DMS79 treated with DMSO at 0.1 percent for 48 hours (cell line): ENCODE results near the gene VPS41.

Experiments
- DNase-seq: peaks from one replicate; lab custom pipeline; 2025; lab: John Stamatoyannopoulos, UW

VPS41 gene

GRCh38 chr7:38801786-38802185 lies 107.2 kb downstream of the VPS41 start:
- no peak for DNase-seq

- no peak for DNase-seq
These were observed 110.3 kb downstream of the VPS41 start for GRCh38 chr7:38798552-38799267.

- peak; percentile 74 for DNase-seq
These were observed 112.1 kb downstream of the VPS41 start for GRCh38 chr7:38796626-38797501.

GRCh38 chr7:38795593-38795992 lies 113.4 kb downstream of the VPS41 start:
- DNase-seq, result no peak

- DNase-seq, result no peak
These were observed 127.0 kb downstream of the VPS41 start for GRCh38 chr7:38781991-38782390.

DNA sequence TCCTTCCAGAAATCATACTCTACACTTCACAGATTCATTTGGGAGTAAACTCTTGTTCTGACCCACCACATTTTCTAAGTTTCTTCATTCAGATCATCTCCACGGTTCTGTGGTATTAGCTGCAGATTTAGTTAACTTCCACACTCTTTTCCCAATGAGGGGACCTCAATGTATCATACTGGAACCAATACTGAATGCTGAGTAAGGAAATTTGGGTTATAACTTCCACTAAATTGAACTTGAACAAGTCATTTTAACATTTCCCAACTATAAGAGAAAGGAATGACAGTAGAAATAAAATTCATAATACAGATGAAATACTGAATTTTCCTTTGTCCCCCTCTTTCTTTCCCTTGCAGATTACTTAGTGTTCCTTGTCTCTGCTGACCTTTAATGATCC lies 131.4 kb downstream of the VPS41 start:
- DNase-seq, result no peak

GRCh38 chr7:38775506-38776175 lies 133.3 kb downstream of the VPS41 start:
- DNase-seq, result peak; percentile 92

- no peak for DNase-seq
These were observed 135.6 kb downstream of the VPS41 start for GRCh38 chr7:38773430-38773829.

DNA sequence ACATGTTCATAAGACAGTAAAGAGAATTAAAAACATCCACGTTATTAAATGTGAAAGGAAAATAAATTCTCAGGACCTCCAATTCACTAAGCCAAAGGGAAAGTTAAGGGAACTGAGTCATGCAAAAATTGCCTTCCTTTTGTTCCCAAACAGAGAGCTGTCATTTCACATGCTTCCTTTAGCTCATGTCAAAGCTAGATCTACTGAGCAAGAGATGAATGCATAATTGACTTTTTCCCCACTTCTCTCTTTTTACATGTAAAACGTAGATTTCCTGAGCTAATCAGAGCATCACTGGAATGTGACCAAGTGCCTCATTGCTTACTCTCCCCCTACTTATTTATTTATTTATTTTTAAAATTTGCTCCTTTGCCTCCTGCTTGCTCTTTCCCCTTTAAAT lies 148.8 kb downstream of the VPS41 start:
- no peak for DNase-seq

GRCh38 chr7:38759028-38759427 lies 150.0 kb downstream of the VPS41 start:
- DNase-seq, result no peak

GRCh38 chr7:38757931-38758330 lies 151.1 kb downstream of the VPS41 start:
- DNase-seq, result peak; percentile 24

DNA sequence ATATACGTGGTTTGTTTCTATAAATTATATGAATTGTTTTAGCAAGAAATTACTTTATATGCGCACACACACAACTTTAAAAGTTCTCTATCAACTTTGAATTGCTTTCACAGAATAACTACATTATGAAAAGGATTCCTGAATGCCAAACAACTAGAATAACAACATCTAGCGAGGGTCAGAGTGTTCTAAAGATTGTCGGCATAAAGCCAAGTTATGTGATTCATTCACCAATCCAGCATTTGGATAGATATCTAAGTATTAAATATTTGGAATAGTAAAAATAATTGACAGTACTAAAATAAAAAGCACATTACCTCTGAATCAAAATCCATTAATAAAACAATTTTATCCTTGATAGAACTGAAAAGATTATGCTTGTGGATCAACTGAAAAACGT lies 152.5 kb downstream of the VPS41 start:
- DNase-seq, result no peak

DNA sequence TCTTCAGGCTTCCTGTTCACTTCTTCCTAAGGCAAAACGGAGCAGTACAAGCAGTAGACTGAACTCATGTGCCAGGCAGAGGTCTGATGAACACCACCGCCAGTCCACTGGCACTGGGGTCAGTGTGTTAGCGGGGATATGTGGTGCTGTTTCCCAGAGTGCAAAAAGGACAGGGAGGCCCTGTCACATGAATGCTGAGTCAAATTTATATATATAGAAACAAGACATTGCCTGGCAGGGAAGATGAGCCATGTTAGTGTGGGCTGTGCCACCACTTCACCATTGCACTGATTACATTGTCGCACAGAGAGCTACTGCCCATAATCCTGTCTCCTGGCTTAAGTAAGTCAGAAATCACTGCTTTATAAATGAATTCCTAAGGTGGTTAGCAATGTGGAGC lies 155.6 kb downstream of the VPS41 start:
- no peak for DNase-seq

GRCh38 chr7:38751416-38751815 lies 157.6 kb downstream of the VPS41 start:
- DNase-seq, result no peak

- no peak for DNase-seq
These were observed 160.9 kb downstream of the VPS41 start for GRCh38 chr7:38748056-38748610.

- DNase-seq, result no peak
These were observed 162.6 kb downstream of the VPS41 start for GRCh38 chr7:38746438-38746837.

DNA sequence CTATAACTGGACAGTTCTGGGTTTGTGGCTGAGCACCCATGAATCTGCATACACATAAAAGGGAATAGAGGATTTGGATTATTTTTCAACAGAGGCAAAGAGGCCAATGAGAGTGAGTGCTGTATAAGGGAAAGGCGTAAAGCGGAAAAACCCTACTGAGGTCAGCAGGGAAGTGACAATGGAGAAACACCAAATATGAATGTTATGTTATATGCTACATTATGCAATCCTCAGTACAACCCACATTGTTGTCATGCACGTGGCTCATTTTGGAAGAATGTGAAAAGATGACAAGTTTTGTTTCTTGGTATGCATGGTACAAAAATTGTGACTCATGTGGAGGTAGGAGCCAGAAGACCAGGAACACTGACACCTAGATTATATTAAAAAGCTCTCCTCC lies 164.2 kb downstream of the VPS41 start:
- no peak for DNase-seq

DNA sequence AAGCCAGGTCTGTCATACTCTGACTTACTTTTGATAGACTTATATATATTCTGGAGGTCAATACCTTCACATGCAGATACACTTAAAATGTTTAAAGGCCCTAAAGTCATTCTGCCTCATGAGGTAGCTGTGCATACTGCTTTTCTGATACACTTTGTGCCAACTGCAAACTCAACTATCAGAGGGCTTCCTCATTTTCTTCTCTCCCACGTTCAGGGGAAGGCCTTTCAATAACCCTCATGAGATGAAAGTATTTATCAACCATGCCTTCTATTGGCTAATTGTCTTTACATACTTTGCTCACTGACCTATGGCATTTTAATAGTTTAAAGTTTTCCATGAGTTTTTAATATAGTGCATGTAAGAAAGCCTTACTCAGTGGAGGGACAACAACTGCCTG lies 165.1 kb downstream of the VPS41 start:
- no peak for DNase-seq

- DNase-seq, result no peak
These were observed 168.9 kb downstream of the VPS41 start for GRCh38 chr7:38740041-38740440.

DNA sequence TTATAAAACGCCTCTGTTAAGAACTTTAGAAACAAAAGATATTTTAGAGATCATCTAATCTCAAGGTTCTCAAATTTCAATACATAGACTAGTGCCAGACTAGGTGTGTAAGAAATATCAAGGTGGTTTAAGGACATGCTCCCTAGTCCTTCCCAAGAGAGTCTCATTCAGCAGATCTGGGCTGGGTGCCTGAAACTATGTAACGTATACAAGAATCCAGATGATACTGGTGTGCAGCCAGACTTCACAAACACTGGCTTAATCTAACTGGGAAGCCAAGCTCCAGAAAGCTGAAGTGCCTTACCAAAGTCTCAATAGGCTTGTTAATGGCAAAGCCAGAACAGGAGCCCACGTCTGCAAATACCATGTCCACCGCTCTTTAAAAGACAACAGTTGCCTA lies 172.9 kb downstream of the VPS41 start:
- DNase-seq, result no peak

DNA sequence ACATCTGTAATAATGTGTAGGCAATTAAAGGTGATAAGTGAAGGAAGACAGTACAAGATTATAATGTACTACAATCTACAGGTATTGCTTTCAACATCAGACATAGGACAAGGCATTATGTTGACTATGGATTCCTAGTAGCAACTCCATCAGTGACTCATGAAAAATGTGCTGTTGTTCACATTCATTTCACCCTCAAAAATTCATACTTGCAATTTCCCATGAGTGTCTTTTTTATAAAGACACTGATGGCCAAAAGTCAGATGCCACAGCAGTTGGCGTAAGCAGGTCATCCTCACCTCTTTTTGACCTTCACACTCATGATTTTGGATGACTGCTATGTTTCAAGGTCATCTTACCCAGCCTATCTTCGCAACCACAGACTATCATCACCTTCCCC lies 177.8 kb downstream of the VPS41 start:
- no peak for DNase-seq

DNA sequence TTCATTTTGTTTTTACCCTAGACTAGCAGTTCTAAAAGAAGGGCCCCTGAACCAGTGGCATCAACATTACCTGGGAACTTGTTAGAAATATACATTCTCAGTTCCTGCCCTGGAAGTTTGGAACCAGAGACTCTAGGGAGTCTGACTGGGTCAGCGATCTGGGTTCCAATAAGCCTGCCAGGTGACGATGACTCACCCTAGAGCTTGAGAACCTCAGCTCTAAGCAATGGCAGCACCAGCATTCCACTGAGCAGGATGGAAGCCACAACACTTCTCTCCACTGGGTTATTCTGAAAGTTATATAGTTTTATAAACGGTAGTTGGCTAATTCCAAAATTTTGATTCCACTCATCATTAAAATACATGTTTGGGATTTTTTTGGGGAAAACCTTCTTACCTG lies 180.8 kb downstream of the VPS41 start:
- no peak for DNase-seq
